DMS53 treated with DMSO at 0.1 percent for 48 hours (cell line): ENCODE results near the gene IRF7.

Experiments used
- DNase-seq: peaks from one replicate; lab custom pipeline; 2025; ENCODE audit not compliant: unreplicated experiment; lab: John Stamatoyannopoulos, UW

IRF7 gene

DNA sequence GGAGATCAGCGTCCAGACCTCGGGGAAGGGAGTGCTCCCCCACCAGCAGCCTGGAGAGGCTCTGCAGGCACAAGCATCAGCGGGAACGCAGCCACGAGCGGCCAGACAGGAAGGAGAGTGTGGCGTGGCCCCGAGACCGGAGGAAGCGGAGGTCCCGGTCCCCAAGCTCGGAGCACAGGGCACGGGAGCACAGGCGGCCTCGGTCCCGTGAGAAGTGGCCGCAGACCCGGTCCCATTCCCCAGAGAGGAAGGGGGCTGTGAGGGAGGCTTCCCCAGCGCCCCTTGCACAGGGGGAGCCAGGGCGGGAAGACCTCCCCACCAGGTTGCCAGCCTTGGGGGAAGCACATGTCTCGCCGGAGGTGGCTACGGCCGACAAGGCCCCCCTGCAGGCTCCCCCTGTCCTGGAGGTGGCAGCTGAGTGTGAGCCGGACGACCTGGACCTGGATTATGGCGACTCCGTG, 6.9 kb downstream of the IRF7 start:
- DNase-seq = no peak

- DNase-seq = no peak
Measured at GRCh38 chr11:607971-608659, 7.6 kb downstream of the IRF7 start.

GRCh38 chr11:607020-607780, 8.6 kb downstream of the IRF7 start:
- no peak for DNase-seq

GRCh38 chr11:606245-606644, 9.5 kb downstream of the IRF7 start:
- peak; percentile 1 for DNase-seq

- no peak for DNase-seq
Measured at GRCh38 chr11:605286-606129, 10.2 kb downstream of the IRF7 start.

- no peak for DNase-seq
Measured at GRCh38 chr11:603154-603553, 12.6 kb downstream of the IRF7 start.

- no peak for DNase-seq
Measured at GRCh38 chr11:601573-602245, 14.0 kb downstream of the IRF7 start.

DNA sequence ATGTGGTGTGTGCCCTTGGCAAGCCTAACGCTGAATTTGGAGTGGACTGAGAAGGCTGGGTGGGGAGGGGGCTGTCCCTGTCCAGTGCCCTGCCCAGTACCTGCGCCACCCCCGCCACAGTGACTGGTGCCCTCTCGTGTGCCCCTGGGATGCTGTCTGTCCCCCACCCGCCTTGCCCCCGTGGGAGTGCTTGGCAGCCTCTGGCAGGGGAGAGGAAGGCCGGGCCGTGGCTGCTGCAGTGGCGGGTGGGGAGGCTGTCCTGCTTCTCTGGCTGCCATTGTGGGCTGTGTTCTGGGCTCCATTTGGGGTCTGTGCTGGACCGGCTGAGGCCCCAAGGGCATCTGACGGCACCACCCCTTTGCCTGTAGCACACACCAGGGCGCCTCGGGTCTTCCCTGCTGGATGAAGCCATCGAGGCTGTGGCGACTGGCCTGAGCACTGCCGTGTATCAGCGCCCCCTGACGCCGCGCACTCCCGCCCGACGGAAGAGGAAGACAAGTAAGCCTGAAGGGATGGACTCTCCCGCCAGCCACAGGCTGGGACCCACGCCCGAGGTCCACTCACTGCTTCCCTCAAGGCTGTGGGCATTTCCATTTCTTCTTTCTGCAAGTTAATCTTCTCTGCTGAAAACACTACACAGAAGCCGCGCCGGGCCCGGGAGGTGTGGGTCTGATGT, 17.6 kb downstream of the IRF7 start:
- DNase-seq = no peak

DNA sequence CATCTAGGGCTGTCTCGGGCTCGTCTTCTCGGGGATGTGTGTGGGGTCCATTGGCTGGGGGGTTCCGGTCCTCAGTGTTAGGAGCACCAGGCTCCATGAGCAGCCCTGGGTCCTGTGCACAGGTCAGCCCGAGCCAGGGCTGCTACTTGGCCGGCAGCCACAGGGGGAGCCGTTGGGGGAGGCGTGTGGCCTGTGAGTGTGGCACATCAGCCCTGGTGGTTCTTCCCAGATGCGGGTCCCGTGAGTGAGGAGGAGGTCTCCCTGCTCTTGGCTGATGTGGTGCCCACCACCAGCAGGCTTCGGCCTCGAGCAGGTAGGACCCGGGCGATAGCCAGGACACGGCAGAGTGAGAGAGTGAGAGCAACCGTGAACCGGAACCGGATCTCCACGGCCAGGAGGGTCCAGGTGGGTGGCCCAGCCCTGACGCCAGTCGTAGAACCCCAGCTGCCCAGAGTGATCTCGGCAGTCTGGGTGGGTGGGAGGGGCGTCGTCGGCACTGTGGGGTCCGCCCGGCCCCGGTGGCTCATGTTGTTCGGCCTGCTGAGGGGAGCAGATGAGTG, 18.5 kb downstream of the IRF7 start:
- no peak for DNase-seq

GRCh38 chr11:596374-596773, 19.4 kb downstream of the IRF7 start:
- no peak for DNase-seq

GRCh38 chr11:595400-595799, 20.4 kb downstream of the IRF7 start:
- no peak for DNase-seq

DNA sequence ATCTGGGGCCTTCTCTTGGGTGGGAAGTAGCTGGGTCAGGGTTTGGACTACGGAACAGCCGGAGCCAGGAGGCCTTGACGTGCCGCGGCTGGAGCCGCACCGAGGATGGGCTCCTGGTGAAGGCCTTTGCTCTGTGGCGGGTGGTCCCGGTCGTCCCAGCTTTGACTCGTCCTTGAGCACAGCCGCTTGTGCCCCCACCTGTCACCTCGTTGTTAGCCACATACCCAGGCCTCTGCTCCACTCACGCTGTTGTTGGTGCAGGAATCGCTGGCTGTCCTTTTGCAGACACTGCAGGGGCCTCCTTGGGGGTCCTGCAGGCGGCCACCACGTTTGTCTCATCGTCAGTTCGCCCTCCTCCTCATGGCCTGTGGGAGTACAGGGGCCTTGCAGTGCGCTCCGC, 22.4 kb downstream of the IRF7 start:
- DNase-seq = no peak

GRCh38 chr11:592918-593317, 22.8 kb downstream of the IRF7 start:
- no peak for DNase-seq

- no peak for DNase-seq
Measured at GRCh38 chr11:592501-592900, 23.2 kb downstream of the IRF7 start.

DNA sequence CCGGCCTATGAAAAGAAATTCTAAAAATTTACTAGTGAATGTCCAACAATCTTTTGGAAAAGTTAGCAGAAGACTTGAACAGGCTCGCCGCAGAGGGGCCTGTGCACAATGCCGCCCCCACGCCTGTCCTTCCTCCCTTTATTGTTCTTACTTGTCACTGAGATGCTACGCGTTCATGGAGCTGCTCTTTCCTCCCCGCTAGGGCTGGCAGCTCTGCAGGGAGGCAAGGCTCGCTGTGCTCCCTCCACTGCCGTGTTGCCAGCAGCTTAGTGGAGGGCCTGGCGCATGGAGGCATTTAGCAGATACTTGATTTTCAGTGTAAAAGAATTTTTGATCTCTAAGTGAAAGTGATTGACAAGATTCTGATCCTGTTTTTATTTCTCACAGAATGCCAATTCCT, 24.8 kb downstream of the IRF7 start:
- DNase-seq = no peak

DNA sequence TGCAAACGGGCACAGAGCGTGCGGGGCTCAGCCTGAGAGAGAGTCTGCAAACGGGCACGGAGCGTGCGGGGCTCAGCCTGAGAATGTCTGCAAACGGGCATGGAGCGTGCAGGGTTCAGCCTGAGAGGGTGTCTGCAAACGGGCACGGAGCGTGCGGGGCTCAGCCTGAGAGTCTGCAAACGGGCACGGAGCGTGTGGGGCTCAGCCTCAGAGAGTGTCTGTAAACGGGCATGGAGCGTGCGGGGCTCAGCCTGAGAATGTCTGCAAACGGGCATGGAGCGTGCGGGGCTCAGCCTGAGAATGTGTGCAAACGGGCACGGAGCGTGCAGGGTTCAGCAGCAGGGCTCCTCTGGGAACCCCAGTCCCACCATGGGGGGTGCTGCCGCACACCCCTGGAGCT, 26.0 kb downstream of the IRF7 start:
- DNase-seq = no peak

DNA sequence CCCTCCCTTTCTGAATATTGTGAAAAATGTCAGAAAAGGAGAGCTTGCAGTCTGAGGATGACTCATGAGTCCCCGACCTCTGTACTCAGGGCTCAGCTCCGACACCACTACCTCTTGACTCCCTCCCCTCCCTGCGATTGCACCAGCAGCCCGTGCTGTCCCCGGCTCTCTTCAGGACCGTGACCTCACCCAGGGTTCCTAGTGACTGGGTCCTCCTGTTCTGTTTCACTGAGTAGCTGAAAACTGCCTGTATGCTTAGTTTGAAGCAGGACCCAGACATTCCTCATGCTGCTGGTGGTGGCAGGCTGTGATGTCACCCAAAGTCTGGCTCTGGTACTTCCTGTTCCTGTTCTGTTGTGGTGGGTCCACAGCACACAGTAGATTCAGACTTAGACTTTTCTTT, 27.8 kb downstream of the IRF7 start:
- no peak for DNase-seq

- no peak for DNase-seq
Measured at GRCh38 chr11:587546-587945, 28.2 kb downstream of the IRF7 start.

DNA sequence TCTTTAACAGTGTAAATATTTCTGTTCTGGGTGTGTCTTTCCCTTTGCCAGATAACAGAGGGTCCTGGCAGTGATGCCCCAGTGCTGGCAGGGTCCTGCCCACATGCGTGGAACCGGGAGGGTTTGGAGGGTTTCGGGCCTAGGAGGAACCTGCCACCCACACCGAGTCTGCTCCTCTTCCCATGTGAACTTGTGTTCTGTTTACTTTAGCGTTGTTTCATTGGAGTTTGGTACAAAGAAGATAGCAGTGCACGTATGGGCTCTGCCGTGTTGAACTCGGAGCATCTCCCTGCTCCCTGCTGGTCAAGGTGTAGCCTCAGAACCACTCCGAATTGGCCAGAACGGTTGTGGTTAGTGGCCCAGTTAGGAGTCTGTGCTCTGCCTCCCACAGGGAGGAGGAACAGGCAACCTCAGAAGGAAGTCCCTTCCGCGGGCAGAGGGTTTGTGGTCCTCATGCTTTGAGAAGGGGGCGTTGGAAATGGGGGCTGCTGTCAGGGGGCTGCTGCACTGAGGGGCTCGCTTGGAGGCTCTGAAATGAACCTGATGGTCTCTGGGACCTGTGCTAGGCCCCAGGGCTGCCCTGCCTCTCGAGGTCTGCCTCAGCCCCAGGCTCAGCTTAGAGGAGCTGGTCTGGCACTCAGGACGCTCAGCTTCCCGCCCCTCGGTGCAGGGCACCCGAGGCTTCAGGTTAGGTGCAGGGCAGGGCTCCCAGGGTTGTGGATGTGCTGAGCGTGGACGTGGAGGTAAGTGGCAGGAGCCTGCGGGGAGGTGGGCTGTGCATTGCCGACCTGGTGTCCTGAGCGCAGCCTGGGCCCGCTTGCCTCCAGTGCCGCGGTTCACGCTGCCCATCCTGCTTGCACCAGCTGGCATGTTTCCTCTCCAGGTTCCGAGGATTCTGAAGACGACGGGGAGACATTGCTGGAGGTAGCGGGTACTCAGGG, 29.1 kb downstream of the IRF7 start:
- no peak for DNase-seq
